WTC11 (cell line): ENCODE data around the gene PCK2. TPM values are rescaled to one million over a fixed set of nuclear protein-coding genes. Genes with fewer than 3 reads are reported as not detected.
A peak's percentile ranks its signal among the peaks of the same experiment; 100 is the strongest.

ENCODE experiments used
- ATAC-seq: fragments of 200-7000 bp; cut with Tn5 transposase; 2 replicates; pipeline ENCODE4 v1.10.0; 2021; ENCODE audit warnings: mild to moderate bottlenecking, moderate library complexity
- CTCF ChIA-PET: fragments of 300-600 bp; sonication (Branson Sonifier 250); formaldehyde crosslinking; loops from one replicate; lab custom pipeline; 2021; ENCODE audit warnings: antibody characterized with exemption; lab: Charles Lee
- POLR2A ChIA-PET: fragments of 350-600 bp; sonication (Branson Sonifier 250); formaldehyde crosslinking; loops from one replicate; lab custom pipeline; 2021; ENCODE audit warnings: antibody characterized with exemption; lab: Charles Lee
- DNase-seq: peaks from one replicate; pipeline ENCODE4 v3.0.0; 2021; ENCODE audit warnings: low spot score
- H3K27ac Mint-ChIP-seq: 2 replicates; pipeline ENCODE4 v1.8.0; 2021; ENCODE audit warnings: mixed read lengths
- H3K27me3 Mint-ChIP-seq: 2 replicates; pipeline ENCODE4 v1.8.0; 2021; ENCODE audit warnings: low read depth, mild to moderate bottlenecking, moderate library complexity, mixed read lengths
- H3K36me3 Mint-ChIP-seq: 2 replicates; pipeline ENCODE4 v1.8.0; 2021; ENCODE audit warnings: mixed read lengths
- H3K4me1 Mint-ChIP-seq: 2 replicates; pipeline ENCODE4 v1.8.0; 2022; ENCODE audit warnings: mixed read lengths
- H3K4me3 Mint-ChIP-seq: 2 replicates; pipeline ENCODE4 v1.8.0; 2021; ENCODE audit warnings: mild to moderate bottlenecking, moderate library complexity, mixed read lengths
- H3K9me3 Mint-ChIP-seq: 2 replicates; pipeline ENCODE4 v1.8.0; 2021; ENCODE audit warnings: mixed read lengths
- ATF1 ChIP-seq: sonication (generic); formaldehyde crosslinking; IDR thresholded peaks from 2 replicates; pipeline ENCODE4 v1.8.1; 2023; ENCODE audit warnings: mild to moderate bottlenecking, moderate library complexity, missing genetic modification reagents
- ELF4 ChIP-seq: sonication (generic); formaldehyde crosslinking; IDR thresholded peaks from 2 replicates; pipeline ENCODE4 v1.8.1; 2022; ENCODE audit warnings: low read depth, mild to moderate bottlenecking, moderate library complexity, missing genetic modification reagents
- FOXJ3 ChIP-seq: sonication (generic); formaldehyde crosslinking; IDR thresholded peaks from 2 replicates; pipeline ENCODE4 v1.9.0; 2021; ENCODE audit warnings: missing genetic modification reagents, mild to moderate bottlenecking, borderline replicate concordance
- JAZF1 ChIP-seq: fragments of 250-450 bp; sonication (Bioruptor Pico); IDR thresholded peaks from 2 replicates; pipeline ENCODE4 v1.9.0; 2021; ENCODE audit warnings: moderate library complexity, mild to moderate bottlenecking, inconsistent platforms
- JUN ChIP-seq: sonication (generic); formaldehyde crosslinking; IDR thresholded peaks from 2 replicates; pipeline ENCODE4 v1.8.0; 2023; ENCODE audit warnings: mild to moderate bottlenecking, missing genetic modification reagents
- KAT7 ChIP-seq: sonication (generic); formaldehyde crosslinking; IDR thresholded peaks from 2 replicates; pipeline ENCODE4 v1.8.1; 2023; ENCODE audit warnings: missing genetic modification reagents, mild to moderate bottlenecking, borderline replicate concordance
- MYBL2 ChIP-seq: sonication (generic); formaldehyde crosslinking; IDR thresholded peaks from 2 replicates; pipeline ENCODE4 v1.8.1; 2023; ENCODE audit warnings: mild to moderate bottlenecking, moderate library complexity, missing genetic modification reagents
- SMAD4 ChIP-seq: sonication (generic); formaldehyde crosslinking; IDR thresholded peaks from 2 replicates; pipeline ENCODE4 v1.8.0; 2022; ENCODE audit warnings: mild to moderate bottlenecking, missing genetic modification reagents
- SOX15 ChIP-seq: fragments of 250-450 bp; sonication (Bioruptor Pico); IDR thresholded peaks from 2 replicates; pipeline ENCODE4 v1.9.0; 2021; ENCODE audit warnings: mild to moderate bottlenecking
- ZNF121 ChIP-seq: sonication (generic); formaldehyde crosslinking; IDR thresholded peaks from 2 replicates; pipeline ENCODE4 v1.8.0; 2023; ENCODE audit warnings: missing genetic modification reagents
- ZNF671 ChIP-seq: fragments of 250-450 bp; sonication (Bioruptor Pico); IDR thresholded peaks from 2 replicates; pipeline ENCODE4 v1.8.0; 2021; ENCODE audit warnings: mild to moderate bottlenecking
- total RNA-seq: library from RNA; stranded (reverse); gene quantifications from 3 replicates; pipeline ENCODE4 v1.2.3, GENCODE V29; 2021
- TF ChIP-seq, protein P1 (sequence below): sonication (generic); formaldehyde crosslinking; IDR thresholded peaks from 2 replicates; pipeline ENCODE4 v1.8.1; 2023; ENCODE audit warnings: mild to moderate bottlenecking, missing genetic modification reagents, borderline replicate concordance
- TF ChIP-seq, protein P2 (sequence below): sonication (generic); formaldehyde crosslinking; conservative IDR thresholded peaks from 2 replicates; pipeline ENCODE4 v1.8.1; 2022; ENCODE audit warnings: mild to moderate bottlenecking, missing genetic modification reagents
- TF ChIP-seq, protein P3 (sequence below): sonication (generic); formaldehyde crosslinking; IDR thresholded peaks from 2 replicates; pipeline ENCODE4 v1.8.0; 2022; ENCODE audit warnings: mild to moderate bottlenecking, missing genetic modification reagents
- TF ChIP-seq, protein P4 (sequence below): sonication (generic); formaldehyde crosslinking; IDR thresholded peaks from 2 replicates; pipeline ENCODE4 v1.8.0; 2023; ENCODE audit warnings: mild to moderate bottlenecking, missing genetic modification reagents
- TF ChIP-seq, protein P5 (sequence below): fragments of 250-450 bp; sonication (Bioruptor Pico); IDR thresholded peaks from 2 replicates; pipeline ENCODE4 v2.1.2; 2022; ENCODE audit warnings: mild to moderate bottlenecking, moderate library complexity
- TF ChIP-seq, protein P6 (sequence below): sonication (generic); formaldehyde crosslinking; conservative IDR thresholded peaks from 2 replicates; pipeline ENCODE4 v1.8.1; 2023; ENCODE audit warnings: mild to moderate bottlenecking, low read depth, missing genetic modification reagents, moderate library complexity

Gene PCK2
- total RNA-seq, 1 experiment from 2014 or later: 67.0 TPM

- TF ChIP-seq, protein P1, sequence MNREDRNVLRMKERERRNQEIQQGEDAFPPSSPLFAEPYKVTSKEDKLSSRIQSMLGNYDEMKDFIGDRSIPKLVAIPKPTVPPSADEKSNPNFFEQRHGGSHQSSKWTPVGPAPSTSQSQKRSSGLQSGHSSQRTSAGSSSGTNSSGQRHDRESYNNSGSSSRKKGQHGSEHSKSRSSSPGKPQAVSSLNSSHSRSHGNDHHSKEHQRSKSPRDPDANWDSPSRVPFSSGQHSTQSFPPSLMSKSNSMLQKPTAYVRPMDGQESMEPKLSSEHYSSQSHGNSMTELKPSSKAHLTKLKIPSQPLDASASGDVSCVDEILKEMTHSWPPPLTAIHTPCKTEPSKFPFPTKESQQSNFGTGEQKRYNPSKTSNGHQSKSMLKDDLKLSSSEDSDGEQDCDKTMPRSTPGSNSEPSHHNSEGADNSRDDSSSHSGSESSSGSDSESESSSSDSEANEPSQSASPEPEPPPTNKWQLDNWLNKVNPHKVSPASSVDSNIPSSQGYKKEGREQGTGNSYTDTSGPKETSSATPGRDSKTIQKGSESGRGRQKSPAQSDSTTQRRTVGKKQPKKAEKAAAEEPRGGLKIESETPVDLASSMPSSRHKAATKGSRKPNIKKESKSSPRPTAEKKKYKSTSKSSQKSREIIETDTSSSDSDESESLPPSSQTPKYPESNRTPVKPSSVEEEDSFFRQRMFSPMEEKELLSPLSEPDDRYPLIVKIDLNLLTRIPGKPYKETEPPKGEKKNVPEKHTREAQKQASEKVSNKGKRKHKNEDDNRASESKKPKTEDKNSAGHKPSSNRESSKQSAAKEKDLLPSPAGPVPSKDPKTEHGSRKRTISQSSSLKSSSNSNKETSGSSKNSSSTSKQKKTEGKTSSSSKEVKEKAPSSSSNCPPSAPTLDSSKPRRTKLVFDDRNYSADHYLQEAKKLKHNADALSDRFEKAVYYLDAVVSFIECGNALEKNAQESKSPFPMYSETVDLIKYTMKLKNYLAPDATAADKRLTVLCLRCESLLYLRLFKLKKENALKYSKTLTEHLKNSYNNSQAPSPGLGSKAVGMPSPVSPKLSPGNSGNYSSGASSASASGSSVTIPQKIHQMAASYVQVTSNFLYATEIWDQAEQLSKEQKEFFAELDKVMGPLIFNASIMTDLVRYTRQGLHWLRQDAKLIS: no peak
- TF ChIP-seq SOX15 (CRISPR knock-in tag) (no peak), KAT7 (peak; percentile 69; the same call in 1 of the 2 replicates), JAZF1 (CRISPR knock-in tag) (no peak)
Measured at GRCh38 chr14:24080888-24081738, 13.0 kb upstream of the PCK2 start (continued).

GRCh38 chr14:24081739-24082211 is 12.3 kb upstream of the PCK2 start:
- no peaks in the 10 kb centered on the region for H3K9me3 Mint-ChIP-seq
- no peaks in the 10 kb centered on the region for H3K36me3 Mint-ChIP-seq
- H3K4me1 Mint-ChIP-seq: peaks cover 27% of the 10 kb centered on the region
- ATAC-seq (peak; percentile 7), DNase-seq (no peak)
- ChIA-PET CTCF (interaction anchor here (0.6 to 5.2 kb wide), 14 partner anchors 7 to 527 kb away, joined by 3 to 101 read pairs (median 8); partner anchors contain the start of genes CARMIL3, DCAF11, IRF9 and NRL), POLR2A (interaction anchor here (0.6 to 4.4 kb wide), 7 partner anchors 9 to 614 kb away, joined by 3 to 67 read pairs (median 6); partner anchors contain the start of genes DCAF11, NRL, PCK2 and PSME2)
- H3K27ac Mint-ChIP-seq: no peak overlapping the region; the same call in 1 of the 2 replicates
- peaks cover 26% of the 10 kb centered on the region for H3K27me3 Mint-ChIP-seq
- TF ChIP-seq JUN: no peak
- TF ChIP-seq, protein P2, sequence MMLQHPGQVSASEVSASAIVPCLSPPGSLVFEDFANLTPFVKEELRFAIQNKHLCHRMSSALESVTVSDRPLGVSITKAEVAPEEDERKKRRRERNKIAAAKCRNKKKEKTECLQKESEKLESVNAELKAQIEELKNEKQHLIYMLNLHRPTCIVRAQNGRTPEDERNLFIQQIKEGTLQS (CRISPR knock-in tag): no peak
- TF ChIP-seq ZNF121: no peak
- H3K4me3 Mint-ChIP-seq: peak overlapping the region; percentile 79

GRCh38 chr14:24082411-24083080 is 11.6 kb upstream of the PCK2 start:
- ATAC-seq (no peak), DNase-seq (no peak)
- ChIA-PET CTCF (interaction anchor here (0.6 to 5.2 kb wide), 6 partner anchors 8 to 89 kb away, joined by 3 to 101 read pairs (median 44); partner anchors contain the start of genes DCAF11 and PCK2), POLR2A (interaction anchor here (0.6 to 4.4 kb wide), 3 partner anchors 10 to 615 kb away, joined by 5 to 67 read pairs (median 9); partner anchors contain the start of genes PCK2 and PSME2)
- H3K27me3 Mint-ChIP-seq: peaks cover 26% of the 10 kb centered on the region
- no peaks in the 10 kb centered on the region for H3K36me3 Mint-ChIP-seq
- no peak overlapping the region for H3K27ac Mint-ChIP-seq
- no peaks in the 10 kb centered on the region for H3K9me3 Mint-ChIP-seq
- H3K4me1 Mint-ChIP-seq: peaks cover 27% of the 10 kb centered on the region
- peak overlapping the region; percentile 79 for H3K4me3 Mint-ChIP-seq
- no peak for TF ChIP-seq ZNF671 (CRISPR knock-in tag)
- TF ChIP-seq FOXJ3 (CRISPR knock-in tag): no peak
- TF ChIP-seq, protein P3, sequence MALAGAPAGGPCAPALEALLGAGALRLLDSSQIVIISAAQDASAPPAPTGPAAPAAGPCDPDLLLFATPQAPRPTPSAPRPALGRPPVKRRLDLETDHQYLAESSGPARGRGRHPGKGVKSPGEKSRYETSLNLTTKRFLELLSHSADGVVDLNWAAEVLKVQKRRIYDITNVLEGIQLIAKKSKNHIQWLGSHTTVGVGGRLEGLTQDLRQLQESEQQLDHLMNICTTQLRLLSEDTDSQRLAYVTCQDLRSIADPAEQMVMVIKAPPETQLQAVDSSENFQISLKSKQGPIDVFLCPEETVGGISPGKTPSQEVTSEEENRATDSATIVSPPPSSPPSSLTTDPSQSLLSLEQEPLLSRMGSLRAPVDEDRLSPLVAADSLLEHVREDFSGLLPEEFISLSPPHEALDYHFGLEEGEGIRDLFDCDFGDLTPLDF (CRISPR knock-in tag): no peak
- no peak for TF ChIP-seq KAT7
- TF ChIP-seq, protein P4, sequence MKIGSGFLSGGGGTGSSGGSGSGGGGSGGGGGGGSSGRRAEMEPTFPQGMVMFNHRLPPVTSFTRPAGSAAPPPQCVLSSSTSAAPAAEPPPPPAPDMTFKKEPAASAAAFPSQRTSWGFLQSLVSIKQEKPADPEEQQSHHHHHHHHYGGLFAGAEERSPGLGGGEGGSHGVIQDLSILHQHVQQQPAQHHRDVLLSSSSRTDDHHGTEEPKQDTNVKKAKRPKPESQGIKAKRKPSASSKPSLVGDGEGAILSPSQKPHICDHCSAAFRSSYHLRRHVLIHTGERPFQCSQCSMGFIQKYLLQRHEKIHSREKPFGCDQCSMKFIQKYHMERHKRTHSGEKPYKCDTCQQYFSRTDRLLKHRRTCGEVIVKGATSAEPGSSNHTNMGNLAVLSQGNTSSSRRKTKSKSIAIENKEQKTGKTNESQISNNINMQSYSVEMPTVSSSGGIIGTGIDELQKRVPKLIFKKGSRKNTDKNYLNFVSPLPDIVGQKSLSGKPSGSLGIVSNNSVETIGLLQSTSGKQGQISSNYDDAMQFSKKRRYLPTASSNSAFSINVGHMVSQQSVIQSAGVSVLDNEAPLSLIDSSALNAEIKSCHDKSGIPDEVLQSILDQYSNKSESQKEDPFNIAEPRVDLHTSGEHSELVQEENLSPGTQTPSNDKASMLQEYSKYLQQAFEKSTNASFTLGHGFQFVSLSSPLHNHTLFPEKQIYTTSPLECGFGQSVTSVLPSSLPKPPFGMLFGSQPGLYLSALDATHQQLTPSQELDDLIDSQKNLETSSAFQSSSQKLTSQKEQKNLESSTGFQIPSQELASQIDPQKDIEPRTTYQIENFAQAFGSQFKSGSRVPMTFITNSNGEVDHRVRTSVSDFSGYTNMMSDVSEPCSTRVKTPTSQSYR (CRISPR knock-in tag): no peak
- TF ChIP-seq MYBL2 (CRISPR knock-in tag): no peak
- TF ChIP-seq, protein P5, sequence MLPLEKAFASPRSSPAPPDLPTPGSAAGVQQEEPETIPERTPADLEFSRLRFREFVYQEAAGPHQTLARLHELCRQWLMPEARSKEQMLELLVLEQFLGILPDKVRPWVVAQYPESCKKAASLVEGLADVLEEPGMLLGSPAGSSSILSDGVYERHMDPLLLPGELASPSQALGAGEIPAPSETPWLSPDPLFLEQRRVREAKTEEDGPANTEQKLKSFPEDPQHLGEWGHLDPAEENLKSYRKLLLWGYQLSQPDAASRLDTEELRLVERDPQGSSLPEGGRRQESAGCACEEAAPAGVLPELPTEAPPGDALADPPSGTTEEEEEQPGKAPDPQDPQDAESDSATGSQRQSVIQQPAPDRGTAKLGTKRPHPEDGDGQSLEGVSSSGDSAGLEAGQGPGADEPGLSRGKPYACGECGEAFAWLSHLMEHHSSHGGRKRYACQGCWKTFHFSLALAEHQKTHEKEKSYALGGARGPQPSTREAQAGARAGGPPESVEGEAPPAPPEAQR (CRISPR knock-in tag): no peak
- TF ChIP-seq, protein P6, sequence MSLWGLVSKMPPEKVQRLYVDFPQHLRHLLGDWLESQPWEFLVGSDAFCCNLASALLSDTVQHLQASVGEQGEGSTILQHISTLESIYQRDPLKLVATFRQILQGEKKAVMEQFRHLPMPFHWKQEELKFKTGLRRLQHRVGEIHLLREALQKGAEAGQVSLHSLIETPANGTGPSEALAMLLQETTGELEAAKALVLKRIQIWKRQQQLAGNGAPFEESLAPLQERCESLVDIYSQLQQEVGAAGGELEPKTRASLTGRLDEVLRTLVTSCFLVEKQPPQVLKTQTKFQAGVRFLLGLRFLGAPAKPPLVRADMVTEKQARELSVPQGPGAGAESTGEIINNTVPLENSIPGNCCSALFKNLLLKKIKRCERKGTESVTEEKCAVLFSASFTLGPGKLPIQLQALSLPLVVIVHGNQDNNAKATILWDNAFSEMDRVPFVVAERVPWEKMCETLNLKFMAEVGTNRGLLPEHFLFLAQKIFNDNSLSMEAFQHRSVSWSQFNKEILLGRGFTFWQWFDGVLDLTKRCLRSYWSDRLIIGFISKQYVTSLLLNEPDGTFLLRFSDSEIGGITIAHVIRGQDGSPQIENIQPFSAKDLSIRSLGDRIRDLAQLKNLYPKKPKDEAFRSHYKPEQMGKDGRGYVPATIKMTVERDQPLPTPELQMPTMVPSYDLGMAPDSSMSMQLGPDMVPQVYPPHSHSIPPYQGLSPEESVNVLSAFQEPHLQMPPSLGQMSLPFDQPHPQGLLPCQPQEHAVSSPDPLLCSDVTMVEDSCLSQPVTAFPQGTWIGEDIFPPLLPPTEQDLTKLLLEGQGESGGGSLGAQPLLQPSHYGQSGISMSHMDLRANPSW: no peak
- no peak for TF ChIP-seq ATF1 (CRISPR knock-in tag)
- TF ChIP-seq ELF4 (CRISPR knock-in tag): no peak
- TF ChIP-seq SMAD4 (CRISPR knock-in tag): no peak
